GM19467 (cell line): ENCODE data around the gene EMB.
"Not testable (repeated sequence)": the region's sequence is repeated elsewhere in the genome, so short reads cannot be mapped to it uniquely, and the experiment has no call there.

ENCODE experiments used
- ATAC-seq: cut with Tn5 transposase; IDR thresholded peaks from one replicate; pipeline ENCODE4 v1.9.1; 2021; ENCODE audit warnings: mild to moderate bottlenecking, moderate library complexity; ENCODE audit not compliant: unreplicated experiment

Gene EMB

GRCh38 chr5:50423100-50423799 is 17.8 kb downstream of the EMB start:
- ATAC-seq, result not testable (repeated sequence)

GRCh38 chr5:50421184-50421950 is 19.7 kb downstream of the EMB start:
- ATAC-seq, result not testable (repeated sequence)

GRCh38 chr5:50420343-50420935 is 20.6 kb downstream of the EMB start:
- no peak for ATAC-seq

DNA sequence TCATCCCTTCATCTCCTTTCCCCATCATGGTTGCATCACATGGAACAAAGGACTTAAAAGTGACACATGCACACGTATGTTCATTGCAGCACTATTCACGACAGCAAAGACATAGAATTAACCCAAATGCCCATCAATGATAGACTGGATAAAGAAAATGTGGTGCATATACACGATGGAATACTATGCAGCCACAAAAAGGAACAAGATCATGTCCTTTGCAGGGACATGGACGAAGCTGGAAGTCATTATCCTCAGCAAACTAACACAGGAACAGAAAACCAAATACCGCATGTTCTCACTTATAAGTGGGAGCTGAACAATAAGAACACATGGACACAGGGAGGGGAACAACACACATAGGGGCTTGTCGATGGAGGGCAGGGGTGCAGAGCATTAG is 21.4 kb downstream of the EMB start:
- not testable (repeated sequence) for ATAC-seq

DNA sequence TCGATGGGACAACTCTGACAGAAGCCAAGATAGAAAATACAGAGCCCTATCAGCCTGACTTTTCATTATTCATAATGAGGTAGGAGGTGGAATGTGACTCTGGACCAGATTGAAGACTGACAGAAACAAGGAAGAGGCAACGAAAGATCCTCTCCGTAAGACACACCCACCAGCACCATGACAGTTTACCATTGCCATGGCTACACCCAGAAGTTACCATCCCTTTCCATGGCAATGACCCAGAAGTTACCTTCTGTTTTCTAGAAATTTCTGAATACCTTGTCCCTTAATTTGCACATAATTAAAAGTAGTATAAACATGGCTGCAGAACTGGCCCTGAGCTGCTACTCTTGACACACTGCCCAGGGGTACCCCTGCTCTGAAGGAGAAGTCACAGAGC is 24.5 kb downstream of the EMB start:
- ATAC-seq, result not testable (repeated sequence)

GRCh38 chr5:50415912-50416311 is 25.2 kb downstream of the EMB start:
- ATAC-seq, result peak; percentile 89

DNA sequence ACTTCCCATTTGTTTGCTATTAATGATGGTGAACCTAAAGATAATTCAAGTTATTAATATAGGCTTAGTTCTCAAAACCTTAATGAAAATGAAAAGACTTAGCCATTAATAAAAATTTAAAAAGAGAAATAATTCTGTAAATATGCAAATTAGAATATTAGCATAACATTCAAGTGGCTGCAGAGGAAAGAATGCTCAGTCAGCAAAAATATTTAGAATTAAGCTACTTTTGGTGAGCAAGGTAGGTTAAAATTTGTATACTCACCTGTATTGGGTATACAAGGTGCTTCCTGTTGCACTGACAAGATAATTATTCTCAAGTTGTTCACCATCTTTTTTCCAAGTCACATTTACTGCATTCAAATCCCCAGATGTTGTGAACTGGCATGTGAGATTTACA is 30.2 kb downstream of the EMB start:
- ATAC-seq, result not testable (repeated sequence)

GRCh38 chr5:50406877-50407276 is 34.2 kb downstream of the EMB start:
- no peak for ATAC-seq

DNA sequence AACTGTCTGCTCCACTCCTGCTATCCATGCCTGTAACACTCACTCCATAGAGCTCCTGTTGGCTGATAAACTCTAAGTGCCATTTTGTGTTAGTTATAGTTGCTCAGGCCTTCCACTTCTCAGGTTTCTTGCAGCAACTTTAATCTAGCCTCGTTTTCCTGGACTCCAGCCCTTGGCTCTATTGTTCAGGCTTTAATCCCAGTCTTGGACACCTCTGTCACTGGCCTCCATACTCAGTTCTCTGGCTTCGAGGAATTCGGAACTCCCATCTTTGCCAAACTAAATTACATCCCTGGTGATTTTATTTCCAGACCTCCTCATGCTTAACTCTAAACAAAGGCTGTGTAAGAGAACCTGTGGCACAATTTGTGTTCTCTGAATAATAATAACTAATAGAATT is 39.8 kb downstream of the EMB start:
- ATAC-seq, result no peak

DNA sequence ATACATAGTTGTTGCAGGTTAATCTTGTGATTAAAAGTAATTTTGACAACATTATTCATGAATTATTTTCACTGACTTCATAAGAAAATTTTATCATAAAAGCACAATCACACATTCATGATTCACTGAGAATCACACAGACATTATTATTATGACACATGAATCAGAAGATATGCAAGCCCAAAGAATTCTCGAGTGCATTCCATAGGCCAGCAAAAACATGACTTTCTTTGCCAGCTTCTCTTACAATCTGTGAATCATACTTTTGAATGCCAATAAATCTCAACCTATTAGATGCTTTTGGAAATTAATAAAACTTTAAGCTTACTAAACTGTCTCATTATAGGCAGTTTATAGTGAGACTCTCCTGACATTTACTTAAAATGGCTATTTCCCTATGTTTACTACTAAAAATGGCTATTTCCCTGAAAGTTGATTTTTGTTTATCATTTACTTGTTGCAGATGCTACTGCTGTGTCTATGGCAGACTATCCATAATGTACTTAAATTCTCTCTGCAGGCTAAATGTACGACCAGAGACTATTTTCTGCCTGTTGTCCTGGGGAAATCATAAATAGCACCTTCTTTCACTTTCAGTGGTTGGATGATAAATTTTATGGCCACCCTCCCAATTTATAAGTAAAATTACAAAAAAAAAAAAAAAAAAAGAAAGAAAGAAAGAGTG is 47.0 kb downstream of the EMB start:
- not testable (repeated sequence) for ATAC-seq

- not testable (repeated sequence) for ATAC-seq
These were observed 48.8 kb downstream of the EMB start for GRCh38 chr5:50392289-50392688.

GRCh38 chr5:50384381-50384780 is 56.7 kb downstream of the EMB start:
- not testable (repeated sequence) for ATAC-seq

DNA sequence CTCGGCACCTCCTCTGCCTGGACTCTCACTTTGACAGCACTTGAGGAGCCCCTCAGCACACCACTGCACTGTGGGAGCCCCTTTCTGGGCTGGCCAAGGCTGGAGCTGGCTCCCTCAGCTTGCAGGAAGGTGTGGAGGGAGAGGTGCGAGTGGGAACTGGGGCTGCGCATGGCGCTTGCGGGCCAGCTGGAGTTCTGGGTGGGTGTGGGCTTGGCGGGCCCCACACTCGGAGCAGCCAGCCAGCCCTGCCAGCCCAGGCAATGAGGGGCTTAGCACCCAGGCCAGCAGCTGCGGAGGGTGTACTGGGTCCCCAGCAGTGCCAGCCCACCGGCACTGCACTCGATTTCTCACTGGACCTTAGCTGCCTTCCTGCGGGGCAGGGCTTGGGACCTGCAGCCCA is 64.4 kb downstream of the EMB start:
- not testable (repeated sequence) for ATAC-seq

DNA sequence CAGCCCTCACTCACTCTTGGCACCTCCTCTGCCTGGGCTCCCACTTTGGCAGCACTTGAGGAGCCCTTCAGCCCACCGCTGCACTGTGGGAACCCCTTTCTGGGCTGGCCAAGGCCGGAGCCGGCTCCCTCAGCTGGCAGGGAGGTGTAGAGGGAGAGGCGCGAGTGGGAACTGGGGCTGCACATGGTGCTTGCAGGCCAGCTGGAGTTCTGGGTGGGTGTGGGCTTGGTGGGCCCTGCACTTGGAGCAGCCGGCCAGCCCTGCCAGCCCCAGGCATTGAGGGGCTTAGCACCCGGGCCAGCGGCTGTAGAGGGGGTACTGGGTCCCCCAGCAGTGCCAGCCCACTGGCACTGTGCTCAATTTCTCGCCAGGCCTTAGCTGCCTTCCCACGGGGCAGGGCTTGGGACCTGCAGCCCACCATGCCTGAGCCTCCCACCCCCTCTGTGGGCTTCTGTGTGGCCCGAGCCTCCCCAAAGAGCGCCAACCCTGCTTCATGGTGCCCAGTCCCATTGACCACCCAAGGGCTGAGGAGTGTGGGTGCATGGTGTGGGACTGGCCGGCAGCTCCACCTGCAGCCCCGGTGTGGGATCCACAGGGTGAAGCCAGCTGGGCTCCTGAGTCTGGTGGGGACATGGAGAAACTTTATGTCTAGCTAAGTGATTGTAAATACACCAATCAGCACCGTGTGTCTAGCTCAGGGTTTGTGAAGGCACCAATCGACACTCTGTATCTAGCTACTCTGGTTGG is 71.6 kb downstream of the EMB start:
- not testable (repeated sequence) for ATAC-seq

- no peak for ATAC-seq
These were observed 75.4 kb downstream of the EMB start for GRCh38 chr5:50365426-50366251.

DNA sequence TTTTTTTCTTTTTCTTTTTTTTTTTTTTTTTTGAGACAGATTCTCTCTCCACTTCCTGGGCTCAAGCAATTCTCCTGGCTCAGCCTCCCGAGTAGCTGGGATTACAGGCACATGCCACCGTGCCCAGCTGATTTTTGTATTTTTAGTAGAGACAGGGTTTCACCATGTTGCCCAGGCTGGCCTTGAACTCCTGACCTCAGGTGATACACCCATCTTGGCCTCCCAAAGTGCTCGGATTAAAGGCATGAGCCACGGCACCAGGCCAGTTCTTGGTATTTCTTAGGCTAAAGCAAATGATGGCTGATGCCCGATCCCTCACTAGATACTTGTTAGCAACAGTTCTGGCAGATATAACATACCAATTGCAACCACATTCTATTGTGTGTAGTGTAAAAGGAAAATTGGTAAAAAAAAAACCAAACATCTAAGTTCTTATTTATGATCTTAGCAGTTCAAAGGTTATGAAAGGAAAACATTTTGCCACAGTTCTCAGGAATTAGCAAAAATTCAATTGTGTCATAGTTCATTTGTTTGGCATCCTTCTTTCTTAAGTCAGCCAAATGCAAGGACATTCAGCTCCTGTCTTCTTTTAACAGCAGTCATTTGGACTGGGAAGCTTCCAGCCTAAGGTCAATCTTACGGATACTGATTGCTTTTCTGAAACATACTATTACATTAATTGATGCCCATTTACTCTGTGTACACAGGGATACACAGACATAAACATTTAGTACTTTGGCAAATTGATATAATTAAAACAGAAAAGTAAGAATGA is 76.4 kb downstream of the EMB start:
- not testable (repeated sequence) for ATAC-seq

DNA sequence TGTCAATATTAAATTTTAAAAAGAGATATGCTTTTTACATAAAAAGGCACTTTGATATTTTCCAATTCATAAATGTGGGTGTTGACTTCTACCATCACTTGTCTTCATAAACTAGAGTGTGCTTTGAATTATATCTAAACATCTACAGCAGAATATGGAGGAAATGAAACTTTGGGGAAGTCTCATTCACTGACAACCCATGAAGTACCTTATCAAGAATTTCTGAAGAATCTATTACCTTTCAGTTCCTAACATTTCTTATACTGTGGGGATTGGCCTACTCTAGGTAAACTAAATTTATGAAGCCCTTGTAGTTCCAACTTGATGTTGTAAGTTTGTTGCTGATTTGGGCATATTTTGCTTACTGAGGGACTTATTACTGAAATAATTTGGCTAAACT is 81.9 kb downstream of the EMB start:
- ATAC-seq, result no peak

DNA sequence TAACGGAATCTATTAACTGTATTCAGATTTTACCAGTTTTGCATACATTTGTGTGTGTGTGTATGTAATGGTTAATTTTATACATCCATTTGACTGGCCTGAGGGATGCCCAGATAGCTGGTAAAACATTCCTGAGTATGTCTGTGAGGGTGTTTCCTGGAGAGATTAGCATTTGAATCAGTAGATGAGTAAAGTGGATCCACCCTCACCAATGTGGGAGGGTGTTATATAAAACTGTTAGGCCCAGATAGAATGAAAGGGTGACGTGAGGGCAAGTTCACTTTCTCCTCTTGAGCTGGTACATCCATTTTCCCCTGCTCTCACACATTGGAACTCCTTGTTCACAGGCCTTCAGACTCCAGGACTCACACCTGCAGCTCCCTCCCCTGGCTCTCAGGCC is 88.7 kb downstream of the EMB start:
- ATAC-seq, result no peak
